SK-MEL-5 (cell line): ENCODE data around the gene ADAMTSL2. TPM values are rescaled to one million over a fixed set of nuclear protein-coding genes. Genes with fewer than 3 reads are reported as not detected.
A peak's percentile ranks its signal among the peaks of the same experiment; 100 is the strongest.

ENCODE experiments used
- DNase-seq: peaks from one replicate; pipeline ENCODE4 v3.0.0-alpha.2; 2016; ENCODE audit warnings: low read depth, low spot score
- in situ Hi-C: cut with HindIII; loops from 2 replicates; pipeline ENCODE4 v1.10.0; 2016; ENCODE audit warnings: low sequenced_read_pairs, high pct_unique_total_duplicates, low pct_unique_long_range_greater_than_20kb
- total RNA-seq: library from RNA; depleted of rRNA; stranded (reverse); fragments of >200 nt; shearing (Covaris generic); gene quantifications from 2 replicates; pipeline ENCODE4 v1.2.3, GENCODE V29; 2014

ADAMTSL2 gene
- total RNA-seq, 1 experiment from 2014 or later, result 1.1 TPM

GRCh38 chr9:133525677-133526076, 8.8 kb upstream of the ADAMTSL2 start:
- in situ Hi-C loops, result no loop called here
- DNase-seq, result no peak

- in situ Hi-C loops, result no loop called here
- no peak for DNase-seq
These were observed 7.7 kb upstream of the ADAMTSL2 start for GRCh38 chr9:133526721-133527321.

- in situ Hi-C loops, result no loop called here
- no peak for DNase-seq
These were observed 7.0 kb upstream of the ADAMTSL2 start for GRCh38 chr9:133527444-133527920.

- DNase-seq, result no peak
- in situ Hi-C loops, result no loop called here
These were observed 6.3 kb upstream of the ADAMTSL2 start for GRCh38 chr9:133528001-133528875.

- in situ Hi-C loops, result no loop called here
- DNase-seq, result no peak
These were observed 5.6 kb upstream of the ADAMTSL2 start for GRCh38 chr9:133528876-133529241.

GRCh38 chr9:133529457-133529856, 5.0 kb upstream of the ADAMTSL2 start:
- no peak for DNase-seq
- in situ Hi-C loops, result no loop called here

- in situ Hi-C loops, result no loop called here
These were observed 4.6 kb upstream of the ADAMTSL2 start for GRCh38 chr9:133529874-133530273.

GRCh38 chr9:133531293-133531692, 3.2 kb upstream of the ADAMTSL2 start:
- in situ Hi-C loops, result no loop called here
- no peak for DNase-seq

More at GRCh38 chr9:133529874-133530273, 4.6 kb upstream of the ADAMTSL2 start:
- DNase-seq, result no peak

GRCh38 chr9:133532937-133533668, 1.4 kb upstream of the ADAMTSL2 start:
- in situ Hi-C loops, result no loop called here
- peak; percentile 64 for DNase-seq

GRCh38 chr9:133533857-133534256, 647 bp upstream of the ADAMTSL2 start:
- DNase-seq, result no peak
- in situ Hi-C loops, result no loop called here

GRCh38 chr9:133535306-133535877, 888 bp downstream of the ADAMTSL2 start:
- in situ Hi-C loops, result no loop called here

GRCh38 chr9:133536080-133536479, 1.6 kb downstream of the ADAMTSL2 start:
- in situ Hi-C loops, result no loop called here
- no peak for DNase-seq

More at GRCh38 chr9:133535306-133535877, 888 bp downstream of the ADAMTSL2 start:
- no peak for DNase-seq

- DNase-seq, result no peak
- in situ Hi-C loops, result no loop called here
These were observed 2.0 kb downstream of the ADAMTSL2 start for GRCh38 chr9:133536536-133536935.

- no peak for DNase-seq
- in situ Hi-C loops, result no loop called here
These were observed 2.8 kb downstream of the ADAMTSL2 start for GRCh38 chr9:133537257-133537656.

GRCh38 chr9:133538176-133538575, 3.7 kb downstream of the ADAMTSL2 start:
- in situ Hi-C loops, result no loop called here
- no peak for DNase-seq

GRCh38 chr9:133538851-133539833, 4.6 kb downstream of the ADAMTSL2 start:
- peak; percentile 49 for DNase-seq
- in situ Hi-C loops, result no loop called here
